AG09309 (cell line): ENCODE measurements around the gene FOXJ3.
"Not testable (repeated sequence)": the region's sequence is repeated elsewhere in the genome, so short reads cannot be mapped to it uniquely, and the experiment has no call there.

ENCODE experiments used
- DNase-seq: peaks from one replicate; pipeline ENCODE4 v3.0.0-alpha.2; 2010; ENCODE audit warnings: low read depth
- H3K4me3 ChIP-seq: 2 replicates; pipeline ENCODE4 v1.5.1; 2011; ENCODE audit warnings: mild to moderate bottlenecking, low read depth, low read length, moderate library complexity; ENCODE audit not compliant: control insufficient read depth
- CTCF ChIP-seq: IDR thresholded peaks from 2 replicates; pipeline ENCODE4 v1.5.1; 2011; ENCODE audit warnings: mild to moderate bottlenecking, low read depth, low read length, inconsistent platforms; ENCODE audit not compliant: insufficient read depth, control insufficient read depth; ENCODE audit errors: missing control alignments

Gene FOXJ3

GRCh38 chr1:42211224-42211623, 123.8 kb downstream of the FOXJ3 start:
- no peak for TF ChIP-seq CTCF
- no peak for DNase-seq
- H3K4me3 ChIP-seq: no peak overlapping the region

- DNase-seq: no peak
- no peak for TF ChIP-seq CTCF
- no peak overlapping the region for H3K4me3 ChIP-seq
Observed at GRCh38 chr1:42210421-42211133, 124.5 kb downstream of the FOXJ3 start.

- no peak overlapping the region for H3K4me3 ChIP-seq
- no peak for DNase-seq
- TF ChIP-seq CTCF: no peak
Observed at GRCh38 chr1:42209526-42210251, 125.3 kb downstream of the FOXJ3 start.

GRCh38 chr1:42206930-42207329, 128.1 kb downstream of the FOXJ3 start:
- DNase-seq: not testable (repeated sequence)

GRCh38 chr1:42206164-42206563, 128.9 kb downstream of the FOXJ3 start:
- no peak for TF ChIP-seq CTCF
- no peak for DNase-seq
- H3K4me3 ChIP-seq: no peak overlapping the region

More at GRCh38 chr1:42206930-42207329, 128.1 kb downstream of the FOXJ3 start:
- H3K4me3 ChIP-seq: not testable (repeated sequence)

- TF ChIP-seq CTCF: no peak
- H3K4me3 ChIP-seq: no peak overlapping the region
- no peak for DNase-seq
Observed at GRCh38 chr1:42201986-42202385, 133.0 kb downstream of the FOXJ3 start.

- no peak for DNase-seq
- no peak for TF ChIP-seq CTCF
- no peak overlapping the region for H3K4me3 ChIP-seq
Observed at GRCh38 chr1:42198251-42198650, 136.8 kb downstream of the FOXJ3 start.
